HG02943 (cell line): ENCODE measurements around the gene CPA4.
"Not testable (repeated sequence)": the region's sequence is repeated elsewhere in the genome, so short reads cannot be mapped to it uniquely, and the experiment has no call there.

Source experiments
- ATAC-seq: cut with Tn5 transposase; IDR thresholded peaks from one replicate; pipeline ENCODE4 v1.9.1; 2021; ENCODE audit warnings: mild to moderate bottlenecking, low read depth, moderate library complexity; ENCODE audit not compliant: unreplicated experiment

The CPA4 gene, protein sequence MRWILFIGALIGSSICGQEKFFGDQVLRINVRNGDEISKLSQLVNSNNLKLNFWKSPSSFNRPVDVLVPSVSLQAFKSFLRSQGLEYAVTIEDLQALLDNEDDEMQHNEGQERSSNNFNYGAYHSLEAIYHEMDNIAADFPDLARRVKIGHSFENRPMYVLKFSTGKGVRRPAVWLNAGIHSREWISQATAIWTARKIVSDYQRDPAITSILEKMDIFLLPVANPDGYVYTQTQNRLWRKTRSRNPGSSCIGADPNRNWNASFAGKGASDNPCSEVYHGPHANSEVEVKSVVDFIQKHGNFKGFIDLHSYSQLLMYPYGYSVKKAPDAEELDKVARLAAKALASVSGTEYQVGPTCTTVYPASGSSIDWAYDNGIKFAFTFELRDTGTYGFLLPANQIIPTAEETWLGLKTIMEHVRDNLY

GRCh38 chr7:130292682-130293257, at the start of gene CPA4:
TSS of gene CPA4 (plus strand) at chr7:130293161. CDS start at chr7:130293181, 20 bp downstream.
- ATAC-seq, result no peak

DNA sequence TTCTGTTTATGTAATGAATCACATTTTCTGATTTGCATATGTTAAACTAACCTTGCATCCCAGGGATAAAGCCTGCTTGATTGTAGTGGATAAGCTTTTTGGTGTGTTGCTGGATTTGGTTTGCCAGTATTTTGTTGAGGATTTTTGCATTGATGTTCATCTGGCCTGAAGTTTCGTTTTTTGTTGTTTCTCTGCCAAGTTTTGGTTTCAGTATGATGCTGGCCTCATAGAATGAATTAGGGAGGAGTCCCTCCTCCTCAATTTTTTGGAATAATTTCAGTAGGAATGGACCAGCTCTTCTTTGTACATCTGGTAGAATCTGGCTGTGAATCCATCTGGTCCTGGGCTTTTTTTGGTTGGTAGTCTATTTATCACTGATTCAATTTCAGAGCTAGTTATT, 49.5 kb upstream of the CPA4 start:
- not testable (repeated sequence) for ATAC-seq

GRCh38 chr7:130246491-130246890, 46.5 kb upstream of the CPA4 start:
- ATAC-seq, result not testable (repeated sequence)

GRCh38 chr7:130248842-130249241, 44.1 kb upstream of the CPA4 start:
- ATAC-seq, result not testable (repeated sequence)

- not testable (repeated sequence) for ATAC-seq
These were observed 43.3 kb upstream of the CPA4 start for GRCh38 chr7:130249626-130250025.

DNA sequence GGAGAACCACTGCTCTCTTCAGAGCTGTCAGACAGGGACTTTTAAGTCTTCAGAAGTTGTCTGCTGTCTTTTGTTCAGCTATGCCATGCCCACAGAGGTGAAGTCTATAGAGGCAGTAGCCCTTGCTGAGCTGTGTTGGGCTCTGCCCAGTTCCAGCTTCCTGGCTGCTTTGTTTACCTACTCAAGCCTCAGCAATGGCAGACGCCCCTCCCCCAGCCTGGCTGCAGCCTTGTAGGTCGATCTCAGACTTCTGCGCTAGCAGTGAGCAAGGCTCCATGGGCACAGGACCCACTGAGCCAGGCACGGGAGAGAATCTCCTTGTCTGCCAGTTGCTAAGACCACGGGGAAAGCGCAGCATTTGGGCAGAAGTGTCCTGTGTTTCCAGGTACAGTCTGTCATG, 38.4 kb upstream of the CPA4 start:
- ATAC-seq, result no peak

DNA sequence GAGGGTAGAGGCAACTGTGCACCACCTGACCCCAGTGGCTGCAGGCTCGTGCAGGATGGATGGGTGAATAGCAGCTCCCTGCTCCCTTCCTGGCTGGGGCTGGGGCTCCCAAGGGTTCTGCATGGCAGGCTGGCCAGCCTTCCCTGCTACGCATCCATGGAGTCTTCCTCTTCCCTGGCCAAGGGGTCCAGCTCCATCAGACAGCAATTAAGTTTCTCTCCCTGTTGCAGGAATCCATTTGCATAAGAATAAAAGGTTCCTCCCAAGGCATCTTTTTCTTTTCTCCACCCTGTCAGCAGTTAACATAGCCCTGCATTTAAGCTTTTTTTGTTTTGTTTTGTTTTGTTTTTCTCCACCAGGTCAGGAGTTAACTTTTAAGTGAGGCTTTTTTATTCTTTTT, 36.3 kb upstream of the CPA4 start:
- ATAC-seq, result no peak

GRCh38 chr7:130258494-130259078, 34.4 kb upstream of the CPA4 start:
- ATAC-seq, result no peak

GRCh38 chr7:130262448-130262847, 30.5 kb upstream of the CPA4 start:
- no peak for ATAC-seq

GRCh38 chr7:130263130-130263529, 29.8 kb upstream of the CPA4 start:
- no peak for ATAC-seq

DNA sequence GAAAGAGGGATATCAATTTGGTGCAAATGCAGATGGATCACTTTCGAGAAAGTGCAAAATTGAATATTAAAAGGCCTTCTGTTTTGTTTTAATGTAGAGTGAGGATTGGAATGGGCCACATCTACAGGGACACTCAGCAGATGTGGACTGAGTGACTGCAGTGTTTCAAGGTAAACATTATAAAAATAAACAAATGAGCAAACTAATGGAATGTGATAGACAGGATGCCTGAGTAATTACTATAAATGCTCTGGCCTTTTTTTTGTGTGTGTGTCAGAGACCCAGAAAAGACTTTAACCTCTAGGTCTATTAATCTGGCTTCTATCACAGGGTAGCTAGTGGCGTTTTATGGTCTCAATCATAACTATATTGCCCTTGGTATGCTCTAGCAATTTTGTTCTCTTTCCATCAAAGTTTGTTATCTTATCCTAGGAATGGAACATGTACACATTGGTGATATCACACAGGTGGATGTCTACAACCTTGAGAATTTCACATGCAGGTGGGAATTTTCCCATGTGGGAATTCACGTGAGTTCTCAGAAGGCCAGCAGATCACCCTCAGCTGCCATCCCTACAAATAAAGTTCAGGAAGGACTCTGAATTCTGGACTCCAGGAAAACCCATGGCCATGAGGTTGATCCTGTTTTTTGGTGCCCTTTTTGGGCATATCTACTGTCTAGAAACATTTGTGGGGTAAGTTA, 26.6 kb upstream of the CPA4 start, which contains the start of gene CPA2:
TSS of gene CPA2 (plus strand) at position 606 of the 703 bp plus-strand sequence. CDS start at position 625, 19 bp downstream.
- no peak for ATAC-seq

- ATAC-seq, result no peak
These were observed 26.0 kb upstream of the CPA4 start for GRCh38 chr7:130266961-130267321.

DNA sequence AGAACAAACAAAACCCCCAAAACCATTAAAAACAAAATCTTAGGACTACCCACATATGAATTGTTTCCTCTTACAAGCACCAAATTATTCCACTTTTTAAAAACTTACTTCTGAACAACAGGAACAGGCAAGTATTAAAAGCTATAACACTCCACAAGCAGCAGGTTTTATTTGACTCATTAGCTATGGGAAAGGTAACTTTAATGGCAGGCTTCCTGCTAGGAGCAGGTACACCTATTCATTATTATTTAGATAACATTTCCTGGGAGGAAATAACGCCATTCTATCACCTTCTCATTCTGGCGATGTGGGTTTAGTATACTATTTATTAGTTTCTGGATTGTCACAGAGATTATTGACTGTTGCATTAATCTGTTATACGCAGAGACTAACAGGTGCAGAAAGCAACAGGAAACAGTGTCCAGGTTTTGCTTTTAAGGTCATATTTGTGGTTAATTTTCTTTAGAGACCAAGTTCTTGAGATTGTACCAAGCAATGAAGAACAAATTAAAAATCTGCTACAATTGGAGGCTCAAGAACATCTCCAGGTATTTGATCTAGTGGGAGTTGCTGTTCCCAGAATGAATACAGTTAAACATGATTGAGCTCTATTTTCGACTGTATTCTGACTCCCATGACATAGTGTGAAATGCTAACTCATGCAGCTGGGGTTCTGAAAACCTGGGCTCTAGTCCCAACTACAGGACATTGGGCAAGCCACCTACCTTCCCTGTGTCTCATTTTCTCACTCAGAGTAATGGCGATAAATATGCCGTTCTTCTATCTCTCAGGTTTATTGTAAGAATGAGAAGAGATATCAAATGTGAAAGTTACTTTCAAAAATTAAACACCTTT, 24.3 kb upstream of the CPA4 start:
- ATAC-seq, result no peak

DNA sequence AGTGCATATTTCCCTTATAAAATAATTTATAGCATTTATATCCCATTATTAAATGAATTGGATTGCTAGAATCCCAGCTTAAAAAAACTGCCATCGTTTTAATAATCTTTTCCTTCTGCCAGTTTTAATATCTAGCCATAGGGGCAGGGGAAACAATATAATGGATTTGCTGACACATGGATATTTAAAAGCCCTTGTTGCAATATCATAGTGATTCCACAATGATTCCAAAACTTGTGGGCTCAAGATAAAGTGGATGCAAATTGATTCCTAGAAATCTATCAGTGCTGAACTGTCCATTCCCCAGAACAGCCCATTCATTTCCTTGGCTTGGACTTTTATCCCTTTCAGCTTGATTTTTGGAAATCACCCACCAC, 23.7 kb upstream of the CPA4 start:
- ATAC-seq, result no peak

GRCh38 chr7:130270947-130271800, 21.8 kb upstream of the CPA4 start:
- ATAC-seq, result no peak

- ATAC-seq, result no peak
These were observed 20.4 kb upstream of the CPA4 start for GRCh38 chr7:130272381-130273080.

DNA sequence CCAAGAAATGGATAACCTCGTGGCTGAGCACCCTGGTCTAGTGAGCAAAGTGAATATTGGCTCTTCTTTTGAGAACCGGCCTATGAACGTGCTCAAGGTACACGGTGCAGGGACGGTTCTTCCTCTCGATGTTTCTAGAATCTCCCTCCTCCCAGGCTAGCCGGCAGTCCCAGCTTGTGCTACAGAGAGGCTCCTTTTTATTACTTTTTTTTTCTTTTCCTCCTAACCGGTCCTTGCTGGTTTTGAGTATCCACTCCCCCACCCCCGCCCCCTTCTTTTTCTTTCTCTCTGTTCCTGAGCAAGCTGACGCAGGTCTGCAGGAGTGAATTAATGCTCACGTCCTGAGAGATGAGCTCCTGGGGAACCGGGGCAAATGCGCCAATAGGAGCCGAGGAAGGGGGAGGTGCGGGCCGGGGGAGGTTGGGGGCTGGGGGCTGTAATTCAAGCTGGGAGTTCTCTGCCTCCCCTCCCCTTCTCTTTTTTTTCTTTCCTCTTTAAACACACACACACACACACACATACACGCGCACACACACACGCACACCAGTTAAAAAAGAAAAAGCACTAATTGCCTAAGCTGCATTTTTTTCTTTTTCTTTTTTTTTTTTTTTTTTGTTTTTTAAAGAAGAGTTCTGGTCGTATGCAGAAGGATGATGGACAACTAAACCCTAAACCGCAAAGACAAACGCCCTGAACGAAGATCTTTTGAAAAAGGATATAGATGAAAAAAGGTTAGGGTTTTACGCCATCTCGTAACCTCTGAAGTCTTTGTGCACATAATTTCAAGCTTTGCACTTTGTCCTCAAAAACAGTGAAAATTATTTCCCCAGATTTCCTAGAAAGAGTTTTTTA, 19.7 kb upstream of the CPA4 start:
- ATAC-seq, result no peak

DNA sequence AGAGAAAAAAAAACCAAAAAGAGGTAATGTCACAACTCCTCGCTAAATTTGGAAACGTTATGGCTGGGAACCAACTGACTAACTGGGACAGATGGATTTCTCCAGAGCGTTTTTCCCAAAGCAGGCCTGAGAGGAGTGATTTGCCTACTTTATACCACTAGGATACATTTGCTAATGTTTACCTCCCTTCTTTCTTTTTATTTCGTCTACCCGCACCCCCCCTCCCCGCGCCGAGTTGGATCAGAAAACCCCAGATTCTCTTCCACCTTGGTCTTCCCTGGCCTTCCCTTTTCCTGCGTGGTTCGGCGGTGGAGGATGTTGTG, 19.1 kb upstream of the CPA4 start:
- no peak for ATAC-seq
